CD4-positive, alpha-beta T cell treated with Interleukin-15 for 1 hour (primary cell): Measurements from ENCODE around the gene FAM124A.
"Not testable (repeated sequence)": the region's sequence is repeated elsewhere in the genome, so short reads cannot be mapped to it uniquely, and the experiment has no call there.

Source experiments
- DNase-seq: peaks from one replicate; pipeline ENCODE4 v3.0.0-alpha.2; 2020

The FAM124A gene

DNA sequence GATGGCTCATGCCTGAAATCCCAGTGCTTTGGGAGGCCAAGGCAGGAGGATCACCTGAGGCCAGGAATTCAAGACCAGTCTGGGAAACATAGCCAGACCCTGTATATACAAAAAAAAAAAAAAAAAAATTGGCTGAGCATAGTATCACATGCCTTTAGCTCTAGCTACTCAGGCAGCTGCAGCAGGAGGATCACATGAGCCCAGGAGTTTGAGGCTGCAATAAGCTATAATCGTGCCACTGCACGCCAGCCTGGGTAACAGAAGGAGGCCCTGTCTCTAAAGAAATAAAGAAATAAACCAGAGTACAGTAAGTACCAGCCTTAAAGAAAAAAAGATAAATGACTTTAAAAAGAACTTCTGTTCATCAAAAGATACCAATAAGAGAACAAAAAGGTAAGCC lies 52.9 kb downstream of the FAM124A start:
- no peak for DNase-seq

DNA sequence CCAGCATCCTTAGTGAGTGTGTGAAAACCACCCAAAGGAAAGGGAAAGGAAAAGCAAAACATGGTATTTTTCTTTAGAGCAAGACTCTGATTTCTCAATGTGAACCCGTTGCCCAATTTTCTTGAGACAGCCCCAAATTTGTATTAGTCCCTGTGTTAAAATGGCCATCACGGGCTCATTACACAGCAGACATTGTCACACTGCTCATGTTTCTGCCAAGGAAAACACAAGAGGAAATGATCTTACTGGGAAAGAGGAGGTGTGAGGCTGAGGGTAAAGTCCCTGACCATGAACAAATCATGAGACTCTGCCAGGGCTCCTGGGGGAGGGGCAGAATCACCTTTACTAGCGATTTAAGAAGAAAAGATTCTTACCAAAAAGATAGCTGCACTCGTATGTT lies 54.4 kb downstream of the FAM124A start:
- DNase-seq = no peak

DNA sequence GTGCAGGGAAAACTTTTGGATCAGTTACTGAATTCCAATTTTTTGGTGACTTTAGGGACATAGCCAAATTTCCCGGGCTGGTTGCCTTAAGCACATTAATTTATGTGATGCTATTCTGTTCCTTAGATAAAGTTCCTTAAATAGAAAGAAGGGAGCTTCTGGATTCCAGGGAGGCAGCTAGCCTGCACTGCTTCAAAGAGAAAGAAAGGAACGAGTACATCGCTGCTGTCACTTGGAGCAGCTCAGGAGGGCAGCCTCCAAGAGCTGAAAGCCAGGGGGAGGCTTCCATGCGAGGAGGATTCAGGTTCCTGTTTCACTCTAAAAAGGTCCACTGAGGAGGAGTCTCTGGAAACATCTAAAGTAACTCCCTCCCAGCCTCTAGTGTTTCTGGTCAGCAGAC lies 55.7 kb downstream of the FAM124A start:
- DNase-seq = no peak

DNA sequence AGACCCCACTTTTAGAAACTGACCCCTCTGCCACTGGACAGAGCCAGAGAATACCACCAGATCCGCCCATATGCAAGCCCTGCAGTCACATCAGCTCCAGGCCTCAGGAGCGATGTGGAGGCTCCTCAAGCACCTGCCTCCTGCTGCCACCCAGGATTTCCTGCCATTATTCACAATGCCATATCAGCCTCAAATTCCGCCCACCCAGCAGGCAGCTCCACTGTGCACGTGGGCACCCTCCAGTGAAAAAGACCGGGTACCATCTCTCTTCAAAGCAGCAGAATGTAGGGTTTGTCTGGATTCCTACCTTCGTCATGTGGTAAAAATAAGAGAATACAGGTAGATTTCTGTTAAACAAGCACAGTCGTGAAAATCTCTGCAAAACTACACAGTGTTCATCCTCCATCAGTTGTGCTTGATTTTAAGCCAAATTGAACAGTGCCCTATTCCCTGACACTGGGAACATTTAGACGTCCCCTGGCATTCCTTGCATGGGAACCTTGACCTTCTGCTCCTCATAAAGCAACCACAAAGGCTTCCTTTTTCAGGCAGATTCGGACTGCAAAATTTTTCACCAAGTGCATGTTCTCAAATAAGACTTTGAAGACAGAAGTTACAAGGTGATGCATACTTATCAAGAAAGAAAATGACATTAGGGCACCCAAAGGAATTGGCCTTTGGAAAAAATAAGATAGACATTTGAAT lies 56.4 kb downstream of the FAM124A start:
- DNase-seq = no peak

DNA sequence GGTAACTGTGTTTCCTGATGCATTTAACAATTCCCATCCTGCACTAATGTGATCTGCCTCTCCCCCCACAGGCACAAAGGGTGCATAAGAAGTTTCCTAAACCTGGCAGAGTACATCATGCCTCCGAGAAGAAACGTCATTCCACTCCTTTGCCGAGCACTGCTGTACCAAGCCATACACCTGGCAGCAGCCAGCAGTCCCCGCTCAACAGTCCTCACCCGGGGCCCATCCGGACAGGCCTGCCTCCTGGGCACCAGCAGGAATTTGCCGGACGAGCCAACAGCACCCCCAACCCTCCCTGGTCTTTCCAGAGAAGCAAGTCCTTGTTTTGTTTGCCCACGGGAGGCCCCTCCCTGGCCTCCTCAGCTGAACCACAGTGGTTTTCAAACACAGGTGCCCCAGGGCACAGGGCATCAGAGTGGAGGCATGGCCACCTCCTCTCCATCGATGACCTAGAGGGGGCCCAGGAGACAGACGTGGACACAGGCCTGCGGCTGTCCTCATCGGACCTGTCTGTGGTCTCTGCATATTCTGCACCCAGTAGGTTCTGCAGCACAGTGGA lies 58.3 kb downstream of the FAM124A start:
- no peak for DNase-seq

DNA sequence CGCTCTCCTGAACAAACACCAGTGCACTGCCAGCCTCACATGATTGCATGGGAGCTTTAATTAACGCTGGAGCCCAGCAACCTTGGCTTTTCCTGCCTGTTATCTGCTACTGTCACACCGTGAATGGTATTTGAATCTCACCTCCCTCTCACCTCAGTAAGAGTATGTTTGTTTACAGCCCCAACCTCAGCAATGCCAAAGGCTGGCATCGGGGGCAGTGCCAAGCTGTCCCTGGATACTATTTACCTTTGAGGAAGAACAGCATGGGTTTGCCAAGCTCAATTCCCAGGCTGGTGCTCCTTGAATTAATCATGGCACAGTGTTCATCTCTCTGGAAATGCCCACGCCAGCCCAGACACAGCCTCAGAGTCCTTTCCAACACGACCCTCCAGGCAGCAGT lies 60.1 kb downstream of the FAM124A start:
- DNase-seq = no peak

DNA sequence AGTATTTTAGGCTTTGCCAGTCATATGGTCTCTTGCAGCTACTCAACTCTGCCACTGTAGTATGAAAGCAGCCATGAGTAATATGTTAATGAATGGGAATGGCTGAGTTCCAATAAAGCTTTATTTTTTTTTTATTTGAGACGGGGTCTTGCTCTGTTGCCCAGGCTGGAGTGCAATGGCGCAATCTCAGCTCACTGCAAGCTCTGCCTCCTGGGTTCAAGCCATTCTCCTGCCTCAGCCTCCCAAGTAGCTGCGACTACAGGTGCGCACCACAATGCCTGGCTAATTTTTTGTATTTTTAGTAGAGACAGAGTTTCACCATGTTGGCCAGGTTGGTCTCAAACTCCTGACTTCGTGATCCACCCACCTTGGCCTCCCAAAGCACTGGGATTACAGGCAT lies 60.7 kb downstream of the FAM124A start:
- DNase-seq = not testable (repeated sequence)

DNA sequence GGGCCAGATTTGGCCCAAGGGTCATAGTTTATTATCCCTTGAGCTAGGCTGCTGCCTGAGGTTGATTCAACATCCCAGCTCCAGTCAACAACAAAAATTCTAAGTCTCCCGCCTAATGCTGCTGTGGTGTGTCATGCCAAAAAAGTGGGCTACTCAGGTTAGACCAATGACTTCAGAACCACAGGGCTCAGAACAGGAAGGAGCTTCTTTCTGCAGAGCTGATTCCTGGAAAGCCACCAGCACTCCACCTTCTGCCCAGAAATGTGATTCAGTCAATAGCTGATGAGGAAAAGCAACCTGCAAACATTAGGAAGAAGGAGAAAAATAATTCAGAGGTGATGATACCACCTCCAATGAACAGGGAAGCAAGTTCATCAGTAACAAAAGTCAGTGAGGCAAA lies 61.2 kb downstream of the FAM124A start:
- no peak for DNase-seq

DNA sequence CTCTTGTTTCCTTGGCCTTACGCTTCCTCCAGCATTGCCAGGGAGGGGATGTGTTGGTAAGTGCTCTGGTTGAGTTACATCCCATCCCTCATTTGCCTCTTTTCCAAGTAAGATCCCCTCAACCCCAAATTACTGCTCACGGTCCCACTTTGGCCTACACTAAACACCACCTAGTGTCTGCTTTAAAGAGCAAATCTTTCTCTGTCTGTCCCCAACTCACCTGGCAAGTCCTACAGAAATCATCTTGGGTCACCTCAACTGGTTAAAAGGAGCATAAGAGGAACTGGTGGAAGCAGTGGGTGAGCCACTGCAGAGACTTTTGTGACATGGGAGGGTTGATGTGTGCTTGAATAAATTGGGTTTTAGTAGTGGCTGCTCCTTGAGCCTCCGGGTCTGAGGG lies 62.1 kb downstream of the FAM124A start:
- no peak for DNase-seq

DNA sequence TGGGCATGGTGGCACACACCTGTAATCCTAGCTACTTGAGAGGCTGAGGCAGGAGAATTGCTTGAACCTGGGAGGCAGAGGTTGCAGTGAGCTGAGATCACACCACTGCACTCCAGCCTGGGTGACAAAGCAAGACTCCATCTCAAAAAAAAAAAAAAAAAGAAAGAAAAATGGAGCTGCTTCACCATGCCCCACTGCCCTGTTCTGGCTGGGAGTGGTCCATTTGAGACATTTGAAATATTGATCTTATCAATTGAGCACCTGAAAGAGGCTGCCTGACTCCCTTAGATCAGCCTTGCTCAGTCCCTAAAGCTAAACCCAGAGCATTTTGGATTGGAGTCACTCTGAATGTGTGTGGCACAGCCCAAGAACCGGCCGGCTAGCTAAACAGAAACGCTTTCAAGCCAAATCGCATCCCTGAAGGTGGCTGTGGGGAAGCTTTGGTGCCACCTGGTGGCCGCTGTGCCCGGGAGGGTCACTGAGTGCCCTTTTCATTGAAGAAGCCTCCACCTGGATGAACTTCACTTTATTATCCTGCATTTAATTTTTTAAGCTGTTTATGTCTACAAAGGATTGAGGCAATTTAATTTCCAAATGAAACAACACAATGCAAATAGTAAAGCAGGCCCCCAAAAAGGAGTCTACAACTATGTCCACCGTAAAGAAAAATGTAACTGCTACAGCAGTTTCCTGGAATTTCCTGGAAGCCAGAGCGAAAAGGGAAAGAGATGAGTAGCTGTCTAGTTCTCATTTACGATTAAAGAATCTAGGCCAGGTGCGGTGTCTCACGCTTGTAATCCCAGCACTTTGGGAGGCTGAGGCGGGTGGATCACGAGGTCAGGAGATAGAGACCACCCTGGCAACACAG lies 64.2 kb downstream of the FAM124A start:
- DNase-seq = peak; percentile 53

DNA sequence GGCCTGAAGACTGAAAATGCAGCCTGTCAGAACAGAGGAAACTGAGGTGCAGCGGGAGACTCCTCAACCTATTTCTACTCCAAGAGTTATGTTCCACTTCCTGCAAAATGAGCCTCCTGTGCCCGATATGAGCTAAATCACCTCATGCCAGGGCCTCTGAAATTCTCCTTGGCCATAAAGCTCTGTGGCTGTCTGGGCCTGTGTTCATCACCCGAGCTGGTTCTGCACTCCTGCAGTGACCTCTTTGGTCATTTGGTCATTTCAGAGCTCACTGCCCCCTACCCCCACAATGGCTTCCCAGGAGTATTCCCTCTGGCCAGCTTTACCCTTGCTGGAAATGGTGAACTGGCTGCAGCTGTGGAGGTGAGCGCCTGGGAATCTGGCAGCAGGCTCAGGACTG lies 65.6 kb downstream of the FAM124A start:
- DNase-seq = no peak

DNA sequence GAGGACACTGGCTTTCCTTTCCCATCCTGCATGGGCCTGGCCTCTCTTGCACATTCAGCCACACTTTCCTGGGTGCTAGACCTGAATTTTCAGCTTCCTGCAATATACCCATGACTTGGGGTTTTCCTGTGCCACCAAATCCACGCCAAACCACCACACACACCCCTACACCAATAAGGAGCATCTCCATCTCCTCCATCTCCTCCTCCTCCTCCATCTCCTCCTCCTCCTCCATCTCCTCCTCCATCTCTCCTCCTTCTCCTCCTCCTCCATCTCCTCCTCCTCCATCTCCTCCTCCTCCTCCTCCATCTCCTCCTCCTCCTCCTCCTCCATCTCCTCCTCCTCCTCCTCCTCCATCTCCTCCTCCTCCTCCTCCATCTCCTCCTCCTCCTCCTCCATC lies 66.1 kb downstream of the FAM124A start:
- DNase-seq = not testable (repeated sequence)

DNA sequence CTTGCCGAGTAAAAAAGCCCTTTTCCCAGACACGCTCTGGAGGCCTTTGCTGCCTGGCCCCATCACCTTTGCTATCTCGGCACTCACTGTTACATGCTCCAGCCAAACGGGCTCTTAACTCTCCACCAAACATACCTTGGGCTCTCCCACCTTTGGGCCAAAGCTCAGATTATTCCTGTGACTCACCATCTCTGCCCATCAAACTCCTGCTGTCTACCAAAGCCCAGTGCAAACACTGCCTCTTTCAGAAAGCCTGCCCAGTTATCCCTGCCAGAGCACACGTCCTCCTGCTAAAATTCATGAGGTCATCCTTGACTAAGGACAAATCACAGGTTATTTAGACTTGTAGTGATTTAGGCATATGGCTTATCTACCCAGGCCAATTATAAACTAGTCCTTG lies 69.1 kb downstream of the FAM124A start:
- no peak for DNase-seq

DNA sequence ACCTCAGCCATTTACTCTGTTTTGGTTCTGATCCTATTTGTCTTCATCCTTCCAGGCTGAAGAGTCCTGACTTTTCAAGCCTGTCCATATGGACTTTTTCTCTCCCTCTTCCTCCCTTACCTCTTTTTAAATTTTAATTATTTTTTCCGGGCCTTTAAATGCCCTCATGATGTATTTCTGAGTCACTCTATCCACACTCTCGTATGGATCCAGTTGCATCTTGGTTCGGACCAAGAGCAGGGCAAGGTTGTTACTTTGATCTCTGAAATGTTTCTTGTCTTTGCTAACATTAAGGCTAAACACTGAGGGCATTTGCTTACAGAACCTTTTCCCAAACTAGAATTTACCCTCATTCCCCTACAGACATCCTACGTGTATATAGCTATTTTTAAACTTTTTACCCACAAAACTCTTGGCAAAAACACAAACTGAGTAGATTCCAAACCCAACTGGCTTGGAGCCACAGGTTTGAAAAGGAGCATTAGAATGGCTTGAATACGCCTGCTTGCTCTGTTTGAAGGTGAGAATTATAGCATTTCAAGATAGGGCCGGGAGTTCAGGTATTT lies 69.9 kb downstream of the FAM124A start:
- DNase-seq = no peak

DNA sequence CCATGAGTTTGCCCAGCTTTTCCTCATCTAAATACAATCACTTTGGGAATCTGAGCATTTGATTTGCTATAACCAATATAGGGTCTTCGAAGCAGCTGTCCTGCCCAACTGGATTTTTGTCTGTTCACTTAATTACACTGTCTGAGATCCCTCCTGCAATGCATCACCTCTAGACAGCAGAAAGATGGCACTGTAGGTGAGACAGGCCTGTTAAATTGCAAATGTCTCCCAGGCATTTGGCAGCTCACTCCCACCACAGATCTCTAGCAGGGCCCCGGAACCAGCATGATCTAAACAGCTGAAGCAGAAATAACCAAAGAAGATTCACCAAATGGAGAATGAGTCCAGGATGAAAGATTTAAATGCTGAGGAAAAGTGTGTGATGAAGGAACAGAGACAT lies 75.4 kb downstream of the FAM124A start:
- no peak for DNase-seq

DNA sequence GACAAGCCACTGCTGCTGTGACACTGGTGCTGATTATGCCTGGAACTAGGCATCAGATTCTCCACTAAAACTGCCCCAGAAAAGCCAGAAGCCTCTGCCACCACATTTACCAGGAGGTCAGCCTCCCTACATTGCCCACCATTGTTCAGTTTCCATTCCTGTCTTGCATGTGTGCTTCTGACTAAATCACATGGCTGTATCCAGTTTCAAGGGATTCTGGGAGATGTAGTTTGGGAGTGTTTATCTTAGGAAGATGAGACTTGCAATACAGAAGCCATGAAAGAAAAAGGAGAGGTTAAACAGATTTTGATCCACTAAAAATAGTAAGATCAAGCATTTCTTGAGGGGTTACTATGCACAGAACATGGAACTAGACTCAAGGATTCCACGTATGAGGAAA lies 76.6 kb downstream of the FAM124A start:
- DNase-seq = no peak

DNA sequence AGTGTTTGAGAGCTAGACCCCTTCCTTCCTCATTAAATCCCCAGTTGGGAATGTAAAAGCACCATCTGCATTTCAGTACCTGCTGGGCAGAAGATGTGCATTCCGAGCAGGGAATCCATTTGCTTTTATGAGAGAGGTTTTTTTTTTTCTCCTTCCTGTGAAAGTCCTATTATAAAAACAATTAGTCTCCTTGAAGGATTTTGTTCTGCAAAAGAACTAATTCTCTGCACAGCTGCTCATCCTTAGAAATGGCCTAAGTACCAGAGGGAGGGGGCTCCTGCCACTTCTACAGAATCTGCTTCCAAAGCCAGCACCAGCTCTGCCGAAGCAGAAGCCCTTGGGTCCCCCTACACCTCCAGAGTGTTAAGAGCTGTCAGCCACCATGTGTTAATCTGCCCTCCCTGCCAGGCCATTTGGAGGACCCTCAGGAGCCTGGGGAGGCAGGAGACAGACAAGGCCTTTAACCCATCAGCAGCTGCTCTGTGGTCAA lies 80.9 kb downstream of the FAM124A start:
- DNase-seq = no peak

DNA sequence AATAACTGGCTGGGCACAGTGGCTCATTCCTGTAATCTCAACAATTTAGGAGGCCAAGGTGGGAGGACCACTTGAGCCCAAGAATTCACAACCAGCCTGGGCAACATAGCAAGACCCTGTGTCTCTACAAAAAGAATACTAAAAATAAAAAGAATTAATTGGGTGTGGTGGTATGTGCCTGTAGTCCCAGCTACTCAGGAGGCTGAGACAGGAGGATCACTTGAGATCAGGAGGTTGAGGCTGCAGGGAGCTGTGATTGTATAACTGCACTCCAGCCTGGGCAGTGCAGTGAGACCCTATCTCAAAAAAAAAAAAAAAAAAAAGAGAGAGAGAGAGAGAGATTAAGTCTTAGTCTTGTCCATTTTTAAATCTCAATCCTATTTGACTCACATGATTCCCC lies 81.7 kb downstream of the FAM124A start:
- DNase-seq = no peak

DNA sequence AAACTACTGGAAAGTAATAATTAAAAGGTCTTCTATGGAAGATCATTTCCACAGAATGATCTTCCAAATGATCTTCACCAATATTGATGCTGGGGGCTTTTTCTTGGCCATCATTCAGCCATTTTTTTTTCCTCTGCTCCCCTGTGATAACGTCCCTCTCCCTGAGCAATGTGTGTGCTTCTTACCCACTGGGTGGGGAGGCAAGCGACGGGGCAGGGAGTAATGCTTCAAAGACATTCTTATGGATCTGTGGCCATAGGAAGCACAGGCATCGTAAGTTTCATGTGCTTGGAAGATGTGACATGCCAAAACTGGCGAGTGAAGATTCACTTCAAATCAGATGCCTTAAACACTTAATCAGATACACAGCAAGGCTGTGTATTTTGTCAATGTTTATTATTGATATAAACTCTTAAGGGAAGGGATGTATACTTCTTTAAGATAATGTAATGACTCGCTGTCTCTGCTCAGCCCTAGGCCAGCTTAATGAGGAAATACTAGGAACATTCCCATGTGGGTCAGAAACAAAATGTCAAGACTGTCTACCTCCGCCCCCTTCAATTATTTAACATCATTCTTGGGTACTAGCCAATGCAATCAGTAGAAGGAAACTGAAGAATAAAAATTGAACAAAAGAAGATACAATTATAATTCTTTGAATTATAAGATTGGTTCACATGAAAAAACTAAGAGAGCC lies 83.2 kb downstream of the FAM124A start:
- no peak for DNase-seq

DNA sequence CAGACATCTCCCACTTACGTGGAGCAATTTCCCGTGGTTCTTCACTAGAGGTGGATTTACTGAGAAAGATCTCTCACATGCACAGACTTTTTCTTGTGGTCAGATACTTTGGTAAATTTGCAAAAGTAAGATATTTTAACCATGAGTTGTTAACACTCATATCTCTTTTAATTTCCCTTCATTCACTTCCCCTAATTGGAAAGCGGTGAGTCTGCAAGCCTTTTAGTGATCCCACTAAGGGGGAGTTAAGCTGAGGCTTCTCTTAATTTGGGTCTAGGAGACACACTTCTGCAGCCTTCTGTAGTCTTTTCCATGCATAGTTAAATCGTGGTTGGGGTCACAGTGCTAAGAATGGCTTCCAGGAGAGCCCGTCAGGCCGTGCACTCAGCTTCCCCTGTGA lies 86.6 kb downstream of the FAM124A start:
- DNase-seq = no peak

DNA sequence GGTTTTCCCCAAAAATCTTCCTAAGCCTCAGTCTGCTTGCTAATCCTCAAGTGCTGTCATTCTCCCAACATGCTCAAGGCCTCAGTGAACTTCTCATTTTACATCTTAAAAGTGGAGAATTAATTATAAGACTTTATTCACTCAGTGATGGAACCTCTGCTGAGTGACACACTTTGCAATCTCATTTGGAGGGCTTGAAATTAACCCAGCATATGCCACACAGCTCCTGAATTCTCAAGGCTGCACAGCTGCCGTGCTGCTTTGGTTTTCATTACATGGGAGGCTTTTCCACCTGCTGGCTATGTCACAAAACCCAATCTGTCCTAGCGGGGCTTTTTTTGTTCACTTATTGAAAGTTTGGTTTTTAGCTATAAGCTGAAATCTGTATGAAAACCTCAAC lies 89.0 kb downstream of the FAM124A start:
- DNase-seq = no peak

DNA sequence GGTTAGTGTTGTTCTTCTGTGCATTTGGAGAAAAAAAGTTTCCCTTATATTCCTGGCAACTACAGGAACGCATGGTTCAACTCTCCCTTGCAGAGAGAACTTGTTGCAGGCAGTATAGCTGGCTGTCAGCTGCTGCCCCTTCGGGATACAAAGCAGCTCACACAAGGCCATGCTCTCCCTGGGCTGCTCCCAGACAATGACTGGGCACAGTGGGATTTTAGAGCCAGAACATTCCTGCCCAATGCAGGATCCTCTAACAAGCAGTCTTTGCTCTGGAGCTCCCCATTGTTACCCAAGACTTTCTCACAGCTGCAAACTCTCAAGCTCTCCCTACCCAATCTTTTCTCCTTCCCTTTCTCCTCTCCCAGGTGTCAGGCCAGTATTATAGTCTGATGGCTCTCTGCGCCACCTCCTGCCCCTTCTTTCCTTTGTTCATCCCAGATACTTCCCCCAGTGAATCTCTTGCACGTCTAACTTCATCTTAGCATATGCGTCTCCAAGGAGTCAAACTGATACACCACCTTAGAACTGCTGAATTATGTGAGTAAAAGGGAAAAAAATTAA lies 89.8 kb downstream of the FAM124A start:
- no peak for DNase-seq

DNA sequence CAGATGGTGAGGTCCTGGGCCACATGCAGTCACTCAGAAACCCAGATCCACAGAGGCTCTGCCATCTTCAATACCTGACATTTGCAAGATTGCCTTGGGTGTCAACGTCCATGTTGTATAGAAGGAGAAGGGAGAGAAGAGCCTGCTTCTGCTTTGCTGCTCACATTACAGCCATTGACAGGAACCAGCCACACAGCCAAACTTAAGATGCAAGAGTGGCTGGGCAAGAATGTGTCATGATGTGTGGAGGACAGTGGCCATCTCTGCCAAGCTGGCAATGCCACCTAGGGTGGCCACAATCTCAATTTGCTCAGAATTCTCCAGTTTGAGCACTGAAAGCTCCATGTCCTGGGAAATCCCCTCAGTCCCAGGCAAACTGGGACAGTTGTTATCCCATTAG lies 91.4 kb downstream of the FAM124A start:
- no peak for DNase-seq
